PFSK-1 (cell line): ENCODE results near the gene CDCA8.

Source experiments
- POLR2AphosphoS5 ChIP-seq: IDR thresholded peaks from 2 replicates; pipeline ENCODE4 v1.6.1; 2012; ENCODE audit warnings: low read depth, mild to moderate bottlenecking, control low read depth, low read length, moderate library complexity
- TAF1 ChIP-seq: IDR thresholded peaks from 2 replicates; pipeline ENCODE4 v1.6.1; 2012; ENCODE audit warnings: low read length, control low read depth, borderline replicate concordance; ENCODE audit not compliant: insufficient read depth

DNA sequence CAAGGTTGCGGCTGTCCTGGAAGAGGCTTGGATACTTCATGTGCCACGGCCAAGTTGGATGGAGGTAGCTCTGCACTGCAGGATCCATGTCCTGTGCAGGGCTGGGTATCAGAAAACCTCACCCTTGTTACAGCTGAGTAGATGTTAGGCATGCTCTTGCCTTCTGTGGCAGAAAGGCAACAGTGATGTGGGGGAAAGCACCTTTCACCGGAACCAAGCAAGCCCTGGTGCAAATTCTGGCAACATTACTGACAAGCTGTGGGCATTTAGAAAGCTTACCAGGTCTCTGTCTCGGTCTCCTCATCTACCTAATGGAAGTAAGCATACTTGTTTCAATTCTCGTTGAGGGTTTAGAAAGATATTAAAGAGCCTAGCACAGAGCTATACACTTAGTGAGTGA is 14.5 kb upstream of the CDCA8 start:
- no peak for TF ChIP-seq TAF1
- no peak for TF ChIP-seq POLR2AphosphoS5
